HG02884 (cell line): ENCODE data around the gene MPL.
A peak's percentile ranks its signal among the peaks of the same experiment; 100 is the strongest.
"Not testable (repeated sequence)": the region's sequence is repeated elsewhere in the genome, so short reads cannot be mapped to it uniquely, and the experiment has no call there.

ENCODE experiments used
- ATAC-seq: cut with Tn5 transposase; IDR thresholded peaks from one replicate; pipeline ENCODE4 v1.9.1; 2021; ENCODE audit warnings: mild to moderate bottlenecking, moderate library complexity; ENCODE audit not compliant: unreplicated experiment

Gene MPL

DNA sequence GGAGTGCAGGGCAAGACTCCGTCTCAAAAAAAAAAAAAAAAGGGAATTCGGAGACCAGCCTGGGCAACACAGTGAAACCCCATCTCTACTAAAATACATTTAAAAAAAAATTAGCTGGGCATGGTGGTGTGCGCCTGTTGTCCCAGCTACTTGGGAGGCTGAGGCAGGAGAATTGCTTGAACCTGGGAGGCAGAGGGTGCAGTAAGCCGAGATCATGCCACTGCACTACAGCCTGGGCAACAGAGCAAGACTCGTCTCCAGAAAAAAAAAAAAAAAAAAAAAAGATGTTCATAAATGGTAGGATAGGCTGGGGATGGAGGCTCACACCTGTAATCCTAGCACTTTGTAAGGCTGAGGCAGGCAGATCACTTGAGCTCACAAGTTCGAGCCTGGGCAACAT, 32.2 kb downstream of the MPL start:
- ATAC-seq = not testable (repeated sequence)

GRCh38 chr1:43370564-43370963, 32.9 kb downstream of the MPL start:
- no peak for ATAC-seq

DNA sequence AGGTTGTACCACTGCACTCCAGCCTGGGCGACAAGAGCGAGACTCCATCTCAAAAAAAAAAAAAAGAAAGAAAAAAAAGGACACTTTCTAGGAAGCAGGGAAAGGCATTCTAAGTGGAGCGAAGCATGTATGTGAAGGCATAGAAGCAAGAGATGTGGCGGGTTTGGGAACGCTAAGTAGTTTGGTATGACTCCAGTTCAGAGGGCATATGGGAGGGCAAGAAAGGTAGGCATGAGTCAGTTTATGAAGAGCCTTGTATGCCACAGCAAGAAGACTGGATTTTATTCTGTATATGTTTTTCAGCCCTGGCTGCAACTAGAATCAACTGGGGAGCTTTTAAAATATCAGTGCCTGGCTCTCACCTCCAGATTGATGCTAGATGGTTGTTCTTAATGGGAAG, 34.6 kb downstream of the MPL start:
- ATAC-seq = no peak

DNA sequence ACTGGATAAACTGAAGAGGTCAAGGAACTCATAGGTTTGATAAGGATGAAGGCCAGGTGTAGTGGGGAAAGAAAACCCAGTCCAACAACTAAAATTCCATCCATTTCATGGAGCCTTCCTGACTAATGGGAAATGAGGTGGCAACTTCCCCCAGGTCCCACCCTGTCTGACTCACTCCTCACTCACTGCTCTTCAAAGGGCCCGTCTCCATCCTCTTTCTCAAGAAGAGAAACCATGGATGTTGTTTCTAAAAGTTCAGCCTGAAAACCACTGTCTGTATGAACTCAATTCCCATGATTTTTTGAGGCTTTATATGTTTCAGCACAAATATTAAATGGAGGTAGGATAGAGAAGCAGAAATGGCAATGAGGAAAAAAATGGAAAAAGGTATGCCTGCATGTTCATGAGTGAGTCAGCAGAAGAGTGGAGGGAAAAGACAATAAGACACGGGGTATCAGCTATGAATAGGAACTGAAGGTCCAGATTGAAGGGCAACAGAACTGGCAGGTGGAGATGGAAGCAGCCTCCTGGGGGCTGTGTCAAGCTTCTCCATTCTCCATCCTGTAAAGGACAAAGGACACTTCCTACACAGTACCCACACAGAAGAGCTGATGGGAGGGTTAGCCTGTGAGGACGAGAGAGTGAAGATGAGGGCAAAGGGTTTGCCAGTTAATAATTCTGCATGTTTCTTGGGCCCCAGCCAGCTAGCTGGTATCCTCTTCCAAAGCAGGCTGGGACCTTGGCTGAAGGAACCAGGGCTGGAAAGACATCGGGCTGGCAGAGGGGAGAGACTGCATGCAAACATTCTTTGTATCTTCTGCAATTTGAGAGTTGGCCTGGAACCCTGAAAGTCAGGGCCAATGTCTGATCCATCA, 35.7 kb downstream of the MPL start:
- no peak for ATAC-seq

DNA sequence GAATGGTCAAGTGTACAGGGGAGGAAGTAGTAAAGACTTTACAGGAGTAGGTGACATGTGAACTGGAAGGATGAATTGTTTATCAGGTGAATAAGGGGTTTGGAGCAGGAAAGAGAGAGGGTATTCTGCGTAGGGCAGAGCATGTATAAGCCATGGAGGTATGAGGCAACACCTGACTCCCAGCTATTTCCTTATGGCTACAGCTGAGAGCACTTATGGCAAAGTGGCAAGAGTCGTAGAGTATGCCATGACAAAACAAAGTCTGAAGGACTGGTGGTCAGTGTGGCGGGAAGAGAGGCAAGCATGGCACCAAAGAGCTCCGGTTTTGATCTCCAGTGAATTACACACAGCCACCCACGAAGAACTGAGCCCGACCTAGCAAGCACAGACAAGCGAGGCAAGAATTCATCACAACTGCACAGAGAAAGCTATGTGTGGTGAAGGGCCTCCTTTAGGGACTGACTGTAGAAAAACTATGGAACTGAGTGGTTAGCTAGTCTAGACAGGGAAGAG, 39.2 kb downstream of the MPL start:
- ATAC-seq = no peak

- ATAC-seq = no peak
Observed at GRCh38 chr1:43377831-43378230, 40.2 kb downstream of the MPL start.

DNA sequence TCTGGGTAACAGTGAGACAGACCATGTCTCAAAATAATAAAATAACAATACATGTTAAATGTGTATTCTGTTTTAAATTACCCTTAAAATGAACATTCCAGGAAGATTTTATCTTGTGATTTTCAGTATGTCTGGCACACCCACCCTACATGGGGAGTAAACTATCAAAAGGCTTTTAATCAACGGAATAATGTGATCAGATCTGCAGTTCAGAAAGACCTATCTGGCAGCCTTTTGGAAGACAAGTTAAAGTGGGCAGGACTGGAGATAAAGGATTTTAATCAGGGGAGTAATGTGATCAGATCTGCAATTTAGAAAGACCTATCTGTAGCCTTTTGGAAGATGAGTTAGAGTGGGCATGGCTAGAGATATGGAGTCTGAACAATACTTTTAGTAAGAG, 41.9 kb downstream of the MPL start:
- ATAC-seq = no peak

DNA sequence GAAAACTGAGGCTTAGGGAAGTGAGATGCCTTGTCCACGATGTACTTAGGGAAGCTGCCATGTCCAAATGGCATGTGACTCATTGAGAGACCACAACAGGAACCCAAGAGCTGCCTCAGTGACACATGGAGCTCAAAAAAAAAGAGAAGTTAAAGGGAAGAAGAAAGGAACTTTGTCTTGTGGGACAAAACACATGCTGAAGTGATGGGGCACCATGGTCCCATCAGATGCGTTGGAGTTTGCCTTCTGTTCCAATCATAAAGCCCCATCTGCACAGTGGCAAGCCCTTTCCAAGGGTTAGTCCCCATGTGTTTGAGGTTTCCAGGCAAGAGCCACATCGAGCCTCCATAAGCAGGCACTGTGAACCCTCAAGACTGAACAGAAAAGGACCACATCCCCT, 44.0 kb downstream of the MPL start:
- ATAC-seq = no peak

GRCh38 chr1:43382027-43382779, 44.6 kb downstream of the MPL start:
- no peak for ATAC-seq

- no peak for ATAC-seq
Observed at GRCh38 chr1:43383449-43383848, 45.8 kb downstream of the MPL start.

DNA sequence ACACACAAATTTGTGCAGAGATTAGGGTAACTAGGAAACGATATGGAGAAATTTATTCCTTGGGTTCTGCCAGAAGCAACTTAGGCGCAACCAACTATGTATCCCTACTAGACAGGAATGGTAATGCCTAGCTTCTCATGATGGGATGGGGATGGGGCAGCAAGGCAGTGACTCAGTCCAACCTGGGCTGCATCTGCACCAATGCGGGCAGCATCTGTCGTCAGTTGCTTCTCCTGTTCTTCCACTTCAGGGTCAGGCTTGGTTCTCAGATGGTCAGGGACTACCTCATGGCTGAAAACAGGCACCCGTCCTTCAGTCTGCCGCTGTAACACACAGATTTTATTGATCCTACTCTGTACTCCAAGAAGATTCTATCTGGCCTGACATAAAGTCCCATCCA, 49.1 kb downstream of the MPL start:
- no peak for ATAC-seq

DNA sequence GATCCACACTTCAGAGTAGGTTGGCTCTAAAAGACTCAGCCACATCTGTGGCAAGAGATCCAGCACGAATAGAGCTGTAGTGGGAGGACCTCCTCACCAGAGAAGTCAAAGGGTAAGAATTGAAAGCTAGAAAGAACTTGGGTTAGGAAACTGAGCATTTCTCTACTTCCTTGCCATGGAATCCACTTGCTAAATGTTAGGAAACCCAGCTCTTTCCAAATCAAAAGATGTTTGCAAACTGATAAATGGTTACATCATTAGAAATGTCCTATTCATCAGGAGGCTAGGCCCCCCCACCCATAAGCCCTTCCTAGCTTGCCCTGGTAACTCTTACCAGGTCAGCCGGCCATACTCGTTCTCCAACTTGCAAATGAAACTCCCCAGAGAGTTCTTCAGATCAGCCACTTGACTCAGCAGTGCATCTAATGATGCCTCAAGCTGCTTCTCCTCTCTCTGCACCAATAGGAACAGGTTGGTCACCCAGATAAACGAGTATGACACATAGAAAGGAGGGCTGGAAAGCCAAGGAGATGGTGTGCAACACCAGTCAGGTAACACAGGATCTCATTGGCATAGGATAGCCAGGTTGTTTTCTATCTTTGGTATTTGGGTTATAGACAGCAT, 50.5 kb downstream of the MPL start:
- no peak for ATAC-seq

- ATAC-seq = no peak
Observed at GRCh38 chr1:43388613-43389012, 51.0 kb downstream of the MPL start.

GRCh38 chr1:43389326-43390313, 52.0 kb downstream of the MPL start, which contains the start of the genes MED8 and SZT2:
Gene MED8 (minus strand): TSS chr1:43389800. CDS start chr1:43389764, 36 bp downstream.
Gene SZT2 (plus strand): TSS chr1:43389899. CDS start chr1:43389969, 70 bp downstream.
- peak; percentile 87 for ATAC-seq

GRCh38 chr1:43392702-43393101, 55.1 kb downstream of the MPL start:
- no peak for ATAC-seq

DNA sequence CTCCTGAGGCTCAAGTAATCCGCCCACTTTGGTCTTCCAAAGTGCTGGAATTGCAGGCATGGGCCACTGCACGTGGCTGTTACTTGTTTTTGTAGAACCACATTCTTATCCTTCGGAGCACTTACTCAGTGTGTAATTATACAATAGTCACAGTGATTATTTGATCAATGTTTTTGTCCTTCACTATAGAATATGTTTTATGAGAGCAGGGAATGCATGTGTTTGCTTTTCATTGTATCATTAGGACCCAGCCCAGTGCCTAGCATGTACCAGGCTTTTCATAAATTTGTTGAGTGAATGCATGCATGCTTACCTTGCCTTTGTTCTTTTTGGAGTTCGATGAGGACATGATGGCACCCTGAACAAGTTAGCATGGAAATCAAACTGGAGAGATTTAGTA, 57.9 kb downstream of the MPL start:
- no peak for ATAC-seq

GRCh38 chr1:43396059-43396458, 58.4 kb downstream of the MPL start:
- no peak for ATAC-seq

- no peak for ATAC-seq
Observed at GRCh38 chr1:43398227-43398626, 60.6 kb downstream of the MPL start.

- ATAC-seq = not testable (repeated sequence)
Observed at GRCh38 chr1:43400441-43400840, 62.8 kb downstream of the MPL start.
